Upper lobe of left lung (tissue), 6 donors: ENCODE measurements around the gene TMEM273. TPM values are rescaled to one million over a fixed set of nuclear protein-coding genes. Genes with fewer than 3 reads are reported as not detected.

ENCODE experiments used
- ATAC-seq, 2 donors: fragments of 200-7000 bp; cut with Tn5 transposase; one replicate each; pipeline ENCODE4 v1.9.1; 2022; ENCODE audit warnings: mild to moderate bottlenecking in 2 of 2, moderate library complexity in 2 of 2; ENCODE audit not compliant: low FRiP score in 2 of 2
- DNase-seq, 2 donors: peaks; one replicate each; pipeline ENCODE4 v3.0.0-alpha.2; 2019 to 2020
- H3K27ac ChIP-seq, 4 donors: fragments of 200-600 bp; sonication (generic); one replicate each; pipeline ENCODE4 v1.5.1; 2016 to 2019
- H3K27me3 ChIP-seq, 4 donors: fragments of 200-600 bp; sonication (generic); one replicate each; pipeline ENCODE4 v1.5.1; 2017 to 2019
- H3K36me3 ChIP-seq, 4 donors: fragments of 200-600 bp; sonication (generic); one replicate each; pipeline ENCODE4 v1.5.1; 2016 to 2019
- H3K4me1 ChIP-seq, 4 donors: fragments of 200-600 bp; sonication (generic); one replicate each; pipeline ENCODE4 v1.5.1; 2018 to 2019
- H3K4me3 ChIP-seq, 4 donors: fragments of 200-600 bp; sonication (generic); one replicate each; pipeline ENCODE4 v1.5.1; 2017 to 2019; ENCODE audit warnings: mild to moderate bottlenecking in 2 of 4, moderate library complexity in 1 of 4
- H3K9me3 ChIP-seq, 4 donors: fragments of 200-600 bp; sonication (generic); one replicate each; pipeline ENCODE4 v1.5.1; 2018 to 2019
- EP300 ChIP-seq, 4 donors: sonication (generic); formaldehyde crosslinking; IDR thresholded peaks; one replicate each; pipeline ENCODE4 v1.5.1; 2017; ENCODE audit warnings: antibody characterized with exemption in 4 of 4, control low read depth in 2 of 4
- POLR2A ChIP-seq, 4 donors: fragments of 450-650 bp; IDR thresholded peaks; one replicate each; pipeline ENCODE4 v1.5.1; 2016 to 2017; ENCODE audit warnings: antibody characterized with exemption in 4 of 4, mild to moderate bottlenecking in 2 of 4
- POLR2AphosphoS5 ChIP-seq, 2 donors: sonication (generic); formaldehyde crosslinking; IDR thresholded peaks; one replicate each; pipeline ENCODE4 v1.5.1; 2017; ENCODE audit warnings: antibody characterized with exemption in 2 of 2
- WGBS, 2 donors: methylation state at CpG; one replicate each; pipeline ENCODE4 v1.1.5; 2017 to 2018; 5-methylcytosine and 5-hydroxymethylcytosine counted together
- total RNA-seq, 6 donors: library from RNA; depleted of rRNA in 4 of 6; stranded (reverse); fragments of >200 nt in 4 of 6; gene quantifications; one replicate each; pipeline versions ENCODE4 v1.1.0 to v1.2.1, GENCODE V29; 2016 to 2021
- TF ChIP-seq, protein P1 (sequence below), 6 experiments: fragments of 450-650 bp in 4 of 6; fragments of 200-600 bp in 2 of 6; sonication (generic) in 2 of 6; IDR thresholded peaks; one replicate each; pipeline ENCODE4 v1.5.1; 2016 to 2019; ENCODE audit warnings: antibody characterized with exemption in 6 of 6
- donor health status: DM: no; HTN: no; CAD: no; lungs with moderate emphysema.
- donor health status: DM: no; HTN: yes; CAD: no; lungs with severe emphysema.

Gene TMEM273
- total RNA-seq, 6 donors from 2014 or later: 12.3 to 52.3 (median 30.7) TPM

DNA sequence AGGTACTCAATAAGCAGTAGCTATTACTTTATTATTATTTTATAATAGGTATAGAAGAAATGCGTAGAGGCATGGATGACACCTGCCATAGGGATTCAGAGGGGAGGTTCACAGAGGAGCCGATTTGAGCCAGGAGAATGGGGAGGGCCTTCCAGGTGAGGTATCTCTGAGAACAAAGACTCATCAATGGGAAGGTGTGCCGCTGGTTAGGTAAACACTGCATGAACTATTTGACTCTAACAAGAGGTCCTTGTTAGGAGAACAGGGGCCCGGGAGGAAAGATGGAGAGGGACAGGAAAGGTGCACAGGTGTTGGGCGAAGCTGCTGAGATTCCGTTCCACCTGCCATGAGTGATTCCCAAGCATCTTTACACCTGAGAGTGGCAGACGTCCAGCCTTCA lies 41.8 kb upstream of the TMEM273 start:
- Histone ChIP-seq H3K36me3 (no peaks in the 10 kb centered on the region), H3K4me3 (no peak overlapping the region), H3K9me3 (no peaks in the 10 kb centered on the region), H3K27ac (no peak overlapping the region), H3K4me1 (no peaks in the 10 kb centered on the region), H3K27me3 (no peaks in the 10 kb centered on the region)
- TF ChIP-seq POLR2A (IDR thresholded peaks at IDR 0.05) (no peak), EP300 (IDR thresholded peaks at IDR 0.05) (no peak), POLR2AphosphoS5 (IDR thresholded peaks at IDR 0.05) (no peak)
- TF ChIP-seq, protein P1, sequence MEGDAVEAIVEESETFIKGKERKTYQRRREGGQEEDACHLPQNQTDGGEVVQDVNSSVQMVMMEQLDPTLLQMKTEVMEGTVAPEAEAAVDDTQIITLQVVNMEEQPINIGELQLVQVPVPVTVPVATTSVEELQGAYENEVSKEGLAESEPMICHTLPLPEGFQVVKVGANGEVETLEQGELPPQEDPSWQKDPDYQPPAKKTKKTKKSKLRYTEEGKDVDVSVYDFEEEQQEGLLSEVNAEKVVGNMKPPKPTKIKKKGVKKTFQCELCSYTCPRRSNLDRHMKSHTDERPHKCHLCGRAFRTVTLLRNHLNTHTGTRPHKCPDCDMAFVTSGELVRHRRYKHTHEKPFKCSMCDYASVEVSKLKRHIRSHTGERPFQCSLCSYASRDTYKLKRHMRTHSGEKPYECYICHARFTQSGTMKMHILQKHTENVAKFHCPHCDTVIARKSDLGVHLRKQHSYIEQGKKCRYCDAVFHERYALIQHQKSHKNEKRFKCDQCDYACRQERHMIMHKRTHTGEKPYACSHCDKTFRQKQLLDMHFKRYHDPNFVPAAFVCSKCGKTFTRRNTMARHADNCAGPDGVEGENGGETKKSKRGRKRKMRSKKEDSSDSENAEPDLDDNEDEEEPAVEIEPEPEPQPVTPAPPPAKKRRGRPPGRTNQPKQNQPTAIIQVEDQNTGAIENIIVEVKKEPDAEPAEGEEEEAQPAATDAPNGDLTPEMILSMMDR (IDR thresholded peaks at IDR 0.05): no peak
- WGBS, 2 donors: 74 to 75% methylated on average over 7 of the region's 7 CpGs
- no peak for ATAC-seq
- no peak for DNase-seq

DNA sequence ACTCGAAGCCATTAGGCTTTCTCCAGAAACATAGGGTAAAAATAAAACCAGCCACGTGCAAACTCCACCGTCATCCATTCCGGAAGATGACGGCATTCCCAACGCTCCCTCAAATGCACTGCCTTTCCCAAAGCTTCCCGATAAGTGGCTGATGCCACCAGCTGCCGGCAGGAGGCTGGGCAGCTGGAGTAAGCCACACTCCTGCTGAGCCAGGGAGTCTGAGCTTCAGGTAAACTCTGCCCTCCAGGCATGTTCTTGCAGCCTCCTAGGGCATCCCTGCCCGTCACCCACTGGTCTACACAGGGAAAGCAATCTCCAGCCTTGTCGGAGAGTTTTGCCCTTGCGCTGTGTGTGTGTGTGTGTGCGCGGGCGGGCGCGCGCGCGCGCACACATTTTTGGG lies 40.5 kb upstream of the TMEM273 start:
- peak in 1 of 2 donors; percentile 17 for DNase-seq
- Histone ChIP-seq H3K27ac (no peak overlapping the region), H3K9me3 (no peaks in the 10 kb centered on the region), H3K36me3 (no peaks in the 10 kb centered on the region), H3K4me1 (no peaks in the 10 kb centered on the region), H3K27me3 (no peaks in the 10 kb centered on the region), H3K4me3 (no peak overlapping the region)
- TF ChIP-seq EP300 (IDR thresholded peaks at IDR 0.05): no peak
- TF ChIP-seq POLR2AphosphoS5 (IDR thresholded peaks at IDR 0.05): no peak
- no peak for TF ChIP-seq POLR2A (IDR thresholded peaks at IDR 0.05)
- TF ChIP-seq, protein P1 (IDR thresholded peaks at IDR 0.05): no peak
- 83 to 85% methylated on average over 20 of the region's 20 CpGs for WGBS, 2 donors
- no peak for ATAC-seq

DNA sequence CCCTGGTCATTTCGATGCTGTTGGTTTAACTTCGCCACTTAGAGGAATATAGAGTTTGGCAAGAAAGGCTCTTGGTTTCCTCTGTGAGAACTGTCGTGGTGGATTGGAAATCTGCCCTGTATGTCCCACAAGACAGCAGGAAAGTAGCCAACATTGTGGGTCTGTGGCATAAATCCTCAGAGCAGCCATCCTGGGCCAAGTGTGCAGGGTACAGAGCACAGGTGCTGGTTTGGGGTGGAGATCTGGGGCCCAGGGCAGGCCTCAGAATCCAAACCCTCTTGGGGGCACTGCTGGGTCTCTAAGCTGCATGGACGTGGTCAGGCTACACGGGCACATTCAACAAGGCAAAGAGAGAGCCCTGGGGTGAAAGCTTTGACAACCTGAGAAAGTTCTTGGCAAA lies 39.2 kb upstream of the TMEM273 start:
- 68 to 85% methylated on average over 2 to 5 of the region's 5 CpGs for WGBS, 2 donors
- no peaks in the 10 kb centered on the region for H3K9me3 ChIP-seq
- H3K27ac ChIP-seq: no peak overlapping the region
- ATAC-seq (no peak), DNase-seq (no peak)
- H3K4me1 ChIP-seq: no peaks in the 10 kb centered on the region
- TF ChIP-seq POLR2AphosphoS5 (IDR thresholded peaks at IDR 0.05): no peak
- TF ChIP-seq EP300 (IDR thresholded peaks at IDR 0.05): no peak
- TF ChIP-seq POLR2A (IDR thresholded peaks at IDR 0.05): no peak
- TF ChIP-seq, protein P1 (IDR thresholded peaks at IDR 0.05): no peak
- no peak overlapping the region for H3K4me3 ChIP-seq
- no peaks in the 10 kb centered on the region for H3K27me3 ChIP-seq
- H3K36me3 ChIP-seq: no peaks in the 10 kb centered on the region

- Histone ChIP-seq H3K36me3 (no peaks in the 10 kb centered on the region), H3K9me3 (no peaks in the 10 kb centered on the region), H3K27ac (no peak overlapping the region), H3K4me3 (no peak overlapping the region), H3K4me1 (no peaks in the 10 kb centered on the region), H3K27me3 (no peaks in the 10 kb centered on the region)
- TF ChIP-seq, protein P1 (IDR thresholded peaks at IDR 0.05): no peak
- TF ChIP-seq POLR2A (IDR thresholded peaks at IDR 0.05) (no peak), EP300 (IDR thresholded peaks at IDR 0.05) (no peak), POLR2AphosphoS5 (IDR thresholded peaks at IDR 0.05) (no peak)
- WGBS, 2 donors: 67 to 87% methylated on average over 4 of the region's 4 CpGs
- ATAC-seq: no peak
- no peak for DNase-seq
Observed at GRCh38 chr10:49226594-49226993, 38.4 kb upstream of the TMEM273 start.

DNA sequence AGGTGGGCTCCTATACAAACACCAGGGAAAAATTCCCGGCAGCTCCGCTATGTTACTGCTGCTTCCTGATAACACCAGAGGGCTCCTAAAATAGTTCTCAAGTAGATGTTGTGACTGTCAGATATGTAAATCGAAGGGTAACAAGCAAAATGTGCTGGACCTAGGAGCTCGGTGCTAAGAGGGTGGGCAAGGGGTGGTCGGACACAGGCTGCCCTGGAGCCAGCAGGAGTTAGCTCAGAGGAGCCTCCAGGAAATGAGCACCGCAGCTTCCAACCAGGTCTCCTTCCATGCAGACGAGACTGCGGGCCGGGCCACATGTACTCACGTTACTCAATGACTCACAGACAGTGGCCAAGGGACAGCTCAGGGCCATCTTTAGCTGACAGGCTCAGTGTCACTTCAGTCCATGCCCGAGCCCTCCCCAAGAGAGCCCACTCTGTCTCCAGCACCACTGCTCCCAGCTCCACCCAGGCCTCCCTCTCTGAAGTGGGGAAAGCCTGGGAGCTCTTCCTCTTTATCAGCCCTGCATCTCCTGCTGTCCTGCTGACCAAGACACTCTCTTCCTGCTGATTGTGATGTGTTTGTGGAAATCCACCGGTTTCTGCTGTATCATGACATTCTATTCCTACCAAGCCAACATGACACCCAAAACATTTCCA lies 37.2 kb upstream of the TMEM273 start:
- Histone ChIP-seq H3K4me3 (no peak overlapping the region), H3K9me3 (no peaks in the 10 kb centered on the region), H3K27me3 (no peaks in the 10 kb centered on the region), H3K36me3 (no peaks in the 10 kb centered on the region), H3K27ac (no peak overlapping the region), H3K4me1 (no peaks in the 10 kb centered on the region)
- 78 to 79% methylated on average over 12 of the region's 12 CpGs for WGBS, 2 donors
- DNase-seq: peak in 1 of 2 donors; percentile 17
- ATAC-seq: peak in 1 of 2 donors; percentile 28
- TF ChIP-seq EP300 (IDR thresholded peaks at IDR 0.05): no peak
